GM12878 (cell line): ENCODE measurements around the gene DPH6. TPM values are rescaled to one million over a fixed set of nuclear protein-coding genes. Genes with fewer than 3 reads are reported as not detected.

Experiments used
- ATAC-seq: fragments of 200-7000 bp; cut with Tn5 transposase; 3 replicates; pipeline ENCODE4 v1.9.1; 2020; ENCODE audit warnings: mild to moderate bottlenecking, moderate library complexity
- BruUV-seq: library from RNA; stranded (reverse); fragments of 400-500 nt; replicated peaks from 2 replicates; lab custom pipeline; 2021; lab: Mats Ljungman, UMichigan
- CTCF ChIA-PET: fragments of 300-600 bp; sonication (Branson Sonifier 250); formaldehyde crosslinking; extraction: SDS; loops from one replicate; lab custom pipeline; 2021; ENCODE audit warnings: inconsistent platforms; lab: Yijun Ruan, JAX
- POLR2A ChIA-PET: fragments of 350-600 bp; formaldehyde crosslinking; extraction: SDS; loops from one replicate; lab custom pipeline; 2021; ENCODE audit warnings: inconsistent platforms; lab: Charles Lee
- RAD21 ChIA-PET: fragments of 300-600 bp; sonication (Branson Sonifier 250); formaldehyde crosslinking; loops from one replicate; lab custom pipeline; 2023; ENCODE audit warnings: antibody characterized with exemption; ENCODE audit not compliant: unreplicated experiment; lab: Charles Lee
- SMC1A ChIA-PET: fragments of 300-600 bp; sonication (Branson Sonifier 250); formaldehyde crosslinking; loops from one replicate; lab custom pipeline; 2023; ENCODE audit not compliant: unreplicated experiment, uncharacterized antibody; lab: Charles Lee
- DNase-seq: peaks from one replicate; pipeline ENCODE4 v3.0.0-alpha.2; 2011; ENCODE audit warnings: low read depth, low spot score
- FAIRE-seq: peaks from 3 replicates; lab custom pipeline; 2011; peaks lifted over from hg19 to GRCh38; lab: Jason Lieb, UNC
- H2AFZ ChIP-seq: 2 replicates; pipeline ENCODE4 v1.6.0; 2011; ENCODE audit warnings: low read depth, low read length, control low read depth; ENCODE audit not compliant: control insufficient read depth
- H3K27ac ChIP-seq: 2 replicates; pipeline ENCODE4 v1.5.1; 2011; ENCODE audit warnings: control low read depth; ENCODE audit not compliant: control insufficient read depth, insufficient read depth
- H3K27me3 ChIP-seq, 2 experiments: replicated peaks in 1 of 2; 2 replicates each; pipeline versions ENCODE4 v1.6.0 to v1.6.1; 2011; ENCODE audit warnings: low read length in 1 of 2; ENCODE audit not compliant: control insufficient read depth in 2 of 2, insufficient read depth in 2 of 2
- H3K36me3 ChIP-seq, 2 experiments: 2 replicates each; pipeline ENCODE4 v1.5.1; 2011; ENCODE audit warnings: low read length in 1 of 2; ENCODE audit not compliant: control insufficient read depth in 2 of 2, insufficient read depth in 2 of 2
- H3K4me1 ChIP-seq: 2 replicates; pipeline ENCODE4 v1.6.1; 2011; ENCODE audit warnings: mild to moderate bottlenecking, low read length, moderate library complexity, mixed read lengths; ENCODE audit not compliant: control insufficient read depth, insufficient read depth
- H3K4me2 ChIP-seq: 2 replicates; pipeline ENCODE4 v1.6.0; 2011; ENCODE audit warnings: control low read depth; ENCODE audit not compliant: control insufficient read depth, insufficient read depth
- H3K4me3 ChIP-seq: fragments of 200-600 bp; sonication (generic); 2 replicates; pipeline ENCODE4 v1.5.1; 2016
- H3K79me2 ChIP-seq: 2 replicates; pipeline ENCODE4 v1.6.0; 2011; ENCODE audit warnings: low read length; ENCODE audit not compliant: control insufficient read depth, insufficient read depth
- H3K9ac ChIP-seq: 2 replicates; pipeline ENCODE4 v1.8.0; 2011; ENCODE audit warnings: low read length, control low read depth, mixed read lengths; ENCODE audit not compliant: control insufficient read depth, insufficient read depth
- H3K9me3 ChIP-seq: replicated peaks from 3 replicates; pipeline ENCODE4 v1.5.1; 2011; ENCODE audit warnings: mild to moderate bottlenecking, low read length; ENCODE audit not compliant: control insufficient read depth, insufficient read depth
- H4K20me1 ChIP-seq: 2 replicates; pipeline ENCODE4 v1.6.0; 2011; ENCODE audit not compliant: control insufficient read depth, insufficient read depth
- GABPA ChIP-seq: IDR thresholded peaks from 2 replicates; pipeline ENCODE4 v1.6.1; 2014; ENCODE audit warnings: antibody characterized with exemption, low read depth, mild to moderate bottlenecking, inconsistent platforms
- KLF5 ChIP-seq: fragments of 450-650 bp; IDR thresholded peaks from 2 replicates; pipeline ENCODE4 v1.6.1; 2014; ENCODE audit warnings: mild to moderate bottlenecking; ENCODE audit not compliant: partially characterized antibody
- LARP7 ChIP-seq: fragments of 450-650 bp; IDR thresholded peaks from 2 replicates; pipeline ENCODE4 v1.6.1; 2017; ENCODE audit warnings: mild to moderate bottlenecking
- NFXL1 ChIP-seq: fragments of 450-650 bp; IDR thresholded peaks from 2 replicates; pipeline ENCODE4 v1.6.1; 2017; ENCODE audit warnings: antibody characterized with exemption, mild to moderate bottlenecking, borderline replicate concordance
- SPI1 ChIP-seq: IDR thresholded peaks from 2 replicates; pipeline ENCODE4 v1.6.1; 2011; ENCODE audit warnings: low read depth, mild to moderate bottlenecking, low read length, moderate library complexity, borderline replicate concordance; ENCODE audit not compliant: insufficient read depth
- ZNF384 ChIP-seq: IDR thresholded peaks from 2 replicates; pipeline ENCODE4 v1.6.1; 2012; ENCODE audit warnings: low read depth, mild to moderate bottlenecking, low read length, improper control_type of control experiment, borderline replicate concordance
- in situ Hi-C: fragments of 300-500 bp; cut with MboI; formaldehyde crosslinking; loops from 9 replicates; pipeline ENCODE4 v1.14.3; 2018; ENCODE audit warnings: mixed read lengths
- intact Hi-C: fragments of 100-400 bp; cut with micrococcal nuclease; formaldehyde crosslinking; loops from one replicate; pipeline ENCODE4 v1.14.2; 2022; ENCODE audit not compliant: unreplicated experiment
- polyA plus RNA-seq, 11 experiments: library from polyadenylated mRNA; depleted of rRNA in 4 of 11; unstranded in 6 of 11; stranded (reverse) in 5 of 11; fragments of >200 nt; fragmentation: Nextera tagmentation in 4 of 11; fragmentation: Illumina TruSeq in 1 of 11; extraction: Ambion mirVana in 4 of 11; extraction: Trizol in 1 of 11; gene quantifications; 1 replicate in 1 of 11; 2 replicates in 10 of 11; pipeline versions ENCODE4 v1.2.1 to v1.2.3, GENCODE V29; 2011 to 2016; ENCODE audit warnings: inconsistent platforms in 2 of 11, missing spikeins in 2 of 11, low read depth in 1 of 11
- total RNA-seq, 4 experiments: library from RNA; depleted of rRNA in 3 of 4; stranded (reverse); fragments of >200 nt in 3 of 4; fragmentation: Illumina TruSeq in 1 of 4; extraction: Trizol in 1 of 4; gene quantifications; 2 replicates each; pipeline versions ENCODE4 v1.2.1 to v1.2.3, GENCODE V29; 2013 to 2021
- TF ChIP-seq, protein P1 (sequence below): fragments of 450-650 bp; IDR thresholded peaks from 2 replicates; pipeline ENCODE4 v1.6.1; 2017; ENCODE audit warnings: mild to moderate bottlenecking, moderate library complexity

DPH6 gene
- total and polyA plus RNA-seq, 10 of the 15 experiments (the other 5 are each of a cell fraction or from before 2014, with no cell fraction given), result 9.0 to 68.5 (median 17.1) TPM

DNA sequence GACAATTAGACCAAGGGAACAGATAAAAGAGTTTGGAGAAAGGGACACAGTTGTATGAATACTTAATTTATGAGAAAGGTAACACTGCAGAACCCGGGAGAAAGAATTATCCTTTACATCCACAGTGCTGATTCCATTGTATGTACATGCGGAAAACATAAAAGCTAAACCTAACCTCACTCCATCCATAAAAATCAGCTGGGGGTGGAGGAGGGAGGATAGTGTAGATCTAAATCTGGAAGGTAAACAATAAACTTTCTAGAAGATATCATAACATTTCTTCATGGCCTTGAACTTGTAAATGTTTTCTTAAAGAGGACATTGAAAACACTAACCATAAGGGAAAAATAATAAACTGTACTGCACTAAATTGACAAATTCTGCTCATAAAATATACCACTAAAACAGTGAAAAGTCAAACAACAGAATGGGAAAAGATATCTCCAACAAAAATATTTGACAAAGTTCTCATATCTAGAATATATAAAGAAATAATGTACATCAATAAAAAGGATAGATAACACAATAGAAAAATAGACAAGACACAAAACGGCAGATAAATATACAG is 220.5 kb downstream of the DPH6 start (continued):
- TF ChIP-seq LARP7, result no peak

GRCh38 chr15:35323141-35323540 is 222.8 kb downstream of the DPH6 start:
- FAIRE-seq (no peak), ATAC-seq (no peak), DNase-seq (no peak)
- TF ChIP-seq NFXL1 (no peak), GABPA (no peak), KLF5 (no peak), ZNF384 (no peak), SPI1 (no peak)
- TF ChIP-seq, protein P1, sequence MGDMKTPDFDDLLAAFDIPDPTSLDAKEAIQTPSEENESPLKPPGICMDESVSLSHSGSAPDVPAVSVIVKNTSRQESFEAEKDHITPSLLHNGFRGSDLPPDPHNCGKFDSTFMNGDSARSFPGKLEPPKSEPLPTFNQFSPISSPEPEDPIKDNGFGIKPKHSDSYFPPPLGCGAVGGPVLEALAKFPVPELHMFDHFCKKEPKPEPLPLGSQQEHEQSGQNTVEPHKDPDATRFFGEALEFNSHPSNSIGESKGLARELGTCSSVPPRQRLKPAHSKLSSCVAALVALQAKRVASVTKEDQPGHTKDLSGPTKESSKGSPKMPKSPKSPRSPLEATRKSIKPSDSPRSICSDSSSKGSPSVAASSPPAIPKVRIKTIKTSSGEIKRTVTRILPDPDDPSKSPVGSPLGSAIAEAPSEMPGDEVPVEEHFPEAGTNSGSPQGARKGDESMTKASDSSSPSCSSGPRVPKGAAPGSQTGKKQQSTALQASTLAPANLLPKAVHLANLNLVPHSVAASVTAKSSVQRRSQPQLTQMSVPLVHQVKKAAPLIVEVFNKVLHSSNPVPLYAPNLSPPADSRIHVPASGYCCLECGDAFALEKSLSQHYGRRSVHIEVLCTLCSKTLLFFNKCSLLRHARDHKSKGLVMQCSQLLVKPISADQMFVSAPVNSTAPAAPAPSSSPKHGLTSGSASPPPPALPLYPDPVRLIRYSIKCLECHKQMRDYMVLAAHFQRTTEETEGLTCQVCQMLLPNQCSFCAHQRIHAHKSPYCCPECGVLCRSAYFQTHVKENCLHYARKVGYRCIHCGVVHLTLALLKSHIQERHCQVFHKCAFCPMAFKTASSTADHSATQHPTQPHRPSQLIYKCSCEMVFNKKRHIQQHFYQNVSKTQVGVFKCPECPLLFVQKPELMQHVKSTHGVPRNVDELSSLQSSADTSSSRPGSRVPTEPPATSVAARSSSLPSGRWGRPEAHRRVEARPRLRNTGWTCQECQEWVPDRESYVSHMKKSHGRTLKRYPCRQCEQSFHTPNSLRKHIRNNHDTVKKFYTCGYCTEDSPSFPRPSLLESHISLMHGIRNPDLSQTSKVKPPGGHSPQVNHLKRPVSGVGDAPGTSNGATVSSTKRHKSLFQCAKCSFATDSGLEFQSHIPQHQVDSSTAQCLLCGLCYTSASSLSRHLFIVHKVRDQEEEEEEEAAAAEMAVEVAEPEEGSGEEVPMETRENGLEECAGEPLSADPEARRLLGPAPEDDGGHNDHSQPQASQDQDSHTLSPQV, result no peak
- Histone ChIP-seq H3K9me3 (no peaks in the 10 kb centered on the region), H3K4me2 (no peak overlapping the region), H4K20me1 (no peaks in the 10 kb centered on the region), H3K4me1 (no peaks in the 10 kb centered on the region), H3K36me3 (no peaks in the 10 kb centered on the region), H3K9ac (no peak overlapping the region), H3K79me2 (no peaks in the 10 kb centered on the region), H3K4me3 (no peak overlapping the region), H3K27me3 (no peaks in the 10 kb centered on the region), H2AFZ (no peak overlapping the region), H3K27ac (no peak overlapping the region)
- CTCF ChIA-PET, result no interaction called here
- intact Hi-C loops (no loop called here), in situ Hi-C loops (no loop called here)
- SMC1A ChIA-PET, result no interaction called here
- BruUV-seq, result no TSS peak
- POLR2A ChIA-PET, result no interaction called here
- RAD21 ChIA-PET, result no interaction called here
